ENCODE results near the gene CPEB3.

The CPEB3 gene

GRCh38 chr10:92313750-92314149 is 22.9 kb upstream of the CPEB3 start:
- DNase-seq (ENCODE audit: extremely low spot score): no peak
- CTCF ChIA-PET: interaction anchor here (2.0 kb wide), 1 partner anchor 16 kb away, joined by 6 read pairs; no protein-coding TSS in a partner anchor
- POLR2A ChIA-PET: no interaction called here
- TF ChIP-seq CTCF (IDR thresholded peaks at IDR 0.05; ENCODE audit: control extremely low read depth, extremely low read depth, low read depth, missing control alignments): no peak

- ChIA-PET POLR2A (no interaction called here), CTCF (interaction anchor here (3.7 kb wide), 1 partner anchor 15 kb away, joined by 19 read pairs; no protein-coding TSS in a partner anchor)
- DNase-seq (ENCODE audit: extremely low spot score): no peak
- no peak for TF ChIP-seq CTCF (IDR thresholded peaks at IDR 0.05; ENCODE audit: control extremely low read depth, extremely low read depth, low read depth, missing control alignments)
Measured at GRCh38 chr10:92309272-92309671, 18.4 kb upstream of the CPEB3 start.

GRCh38 chr10:92305133-92306072 is 14.5 kb upstream of the CPEB3 start:
- ChIA-PET CTCF (interaction anchor here (1.4 to 2.9 kb wide), 3 partner anchors 11 to 182 kb away, joined by 3 to 19 read pairs (median 10); partner anchors contain the start of genes CPEB3 and MARCHF5), POLR2A (interaction anchor here (1.4 kb wide), 1 partner anchor 14 kb away, joined by 4 read pairs; the partner anchor contains the start of genes CPEB3 and MARCHF5)
- TF ChIP-seq CTCF (IDR thresholded peaks at IDR 0.05; ENCODE audit: control extremely low read depth, extremely low read depth, low read depth, missing control alignments): no peak
- no peak for DNase-seq (ENCODE audit: extremely low spot score)

- POLR2A ChIA-PET: interaction anchor here (1.4 kb wide), 1 partner anchor 13 kb away, joined by 4 read pairs; the partner anchor contains the start of genes CPEB3 and MARCHF5
- CTCF ChIA-PET: interaction anchor here (1.0 to 2.9 kb wide), 4 partner anchors 9 to 216 kb away, joined by 3 to 19 read pairs (median 6); partner anchors contain the start of genes CPEB3 and MARCHF5
Measured at GRCh38 chr10:92304061-92304460, 13.2 kb upstream of the CPEB3 start.

GRCh38 chr10:92303096-92303495 is 12.2 kb upstream of the CPEB3 start:
- DNase-seq (ENCODE audit: extremely low spot score): no peak
- POLR2A ChIA-PET: no interaction called here
- CTCF ChIA-PET: interaction anchor here (2.8 to 2.9 kb wide), 2 partner anchors 8 to 11 kb away, joined by 10 to 19 read pairs; partner anchors contain the start of genes CPEB3 and MARCHF5
- TF ChIP-seq CTCF (IDR thresholded peaks at IDR 0.05; ENCODE audit: control extremely low read depth, extremely low read depth, low read depth, missing control alignments): no peak

More at GRCh38 chr10:92304061-92304460, 13.2 kb upstream of the CPEB3 start:
- no peak for DNase-seq (ENCODE audit: extremely low spot score)
- no peak for TF ChIP-seq CTCF (IDR thresholded peaks at IDR 0.05; ENCODE audit: control extremely low read depth, extremely low read depth, low read depth, missing control alignments)

- POLR2A ChIA-PET: no interaction called here
- CTCF ChIA-PET: interaction anchor here (1.1 to 2.1 kb wide), 4 partner anchors 8 to 211 kb away, joined by 3 to 8 read pairs (median 6); no protein-coding TSS in a partner anchor
- no peak for DNase-seq (ENCODE audit: extremely low spot score)
- TF ChIP-seq CTCF (IDR thresholded peaks at IDR 0.05; ENCODE audit: control extremely low read depth, extremely low read depth, low read depth, missing control alignments): no peak
Measured at GRCh38 chr10:92298487-92298886, 7.6 kb upstream of the CPEB3 start.
